ENCODE measurements around the gene ASPA.

Gene ASPA

GRCh38 chr17:3534881-3535252, 59.1 kb downstream of the ASPA start:
- DNase-seq (ENCODE audit: low spot score): no peak

- peak; percentile 28 for DNase-seq (ENCODE audit: low spot score)
Measured at GRCh38 chr17:3535253-3535995, 59.6 kb downstream of the ASPA start.

DNA sequence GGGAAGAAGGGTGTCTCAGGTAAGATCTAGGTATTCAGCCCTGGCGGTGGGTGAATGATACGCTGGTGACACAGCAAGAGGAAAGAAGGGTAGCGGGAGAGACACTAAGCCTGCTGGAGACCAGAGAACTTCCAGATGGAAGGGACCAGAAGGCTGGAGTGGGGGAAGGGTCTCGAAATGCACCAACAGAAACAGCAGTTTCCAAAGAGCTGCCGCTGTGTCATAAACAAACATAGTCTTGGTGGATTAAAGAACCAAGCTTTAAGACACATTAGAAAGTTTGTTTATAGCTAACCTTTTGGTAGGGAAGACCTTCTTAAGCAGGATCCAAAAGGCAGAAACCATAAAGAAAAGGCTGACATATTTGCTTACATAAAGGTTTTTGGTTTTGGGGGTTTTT, 60.9 kb downstream of the ASPA start:
- no peak for DNase-seq (ENCODE audit: low spot score)

GRCh38 chr17:3539881-3540540, 64.2 kb downstream of the ASPA start:
- no peak for DNase-seq (ENCODE audit: low spot score)

DNA sequence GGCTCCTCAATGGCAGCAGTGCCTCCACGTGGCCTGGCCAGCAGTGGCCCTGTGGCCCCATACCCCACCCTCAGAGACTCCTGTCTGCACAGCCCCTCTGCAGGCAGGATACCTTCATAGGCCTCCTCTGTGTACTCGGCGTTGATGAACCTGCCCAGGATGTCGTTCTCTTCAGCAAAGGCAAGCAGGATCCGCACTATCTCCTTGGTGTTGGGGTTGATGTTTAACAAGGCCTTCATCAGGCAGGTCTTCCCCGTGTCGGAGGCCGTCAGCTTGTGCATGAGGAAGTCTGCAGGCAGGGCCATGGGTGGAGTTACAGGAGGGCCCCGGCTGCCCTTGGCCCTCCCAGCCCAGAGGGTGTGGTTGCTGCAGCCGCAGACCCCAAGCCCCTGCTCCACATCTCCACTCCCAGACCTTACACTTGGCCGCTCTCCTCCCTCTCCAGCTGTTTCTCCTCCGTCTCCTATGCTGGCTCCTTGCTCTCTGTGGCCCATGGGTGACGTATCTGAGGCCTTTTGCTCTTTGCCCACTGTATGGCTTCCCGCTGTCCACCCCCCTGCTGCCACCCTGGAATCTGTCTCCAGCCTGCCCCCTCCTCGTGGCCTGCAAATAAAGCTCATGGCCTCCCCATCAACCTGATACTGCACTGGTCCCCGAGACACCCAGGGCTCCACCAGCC, 66.8 kb downstream of the ASPA start:
- no peak for DNase-seq (ENCODE audit: low spot score)

DNA sequence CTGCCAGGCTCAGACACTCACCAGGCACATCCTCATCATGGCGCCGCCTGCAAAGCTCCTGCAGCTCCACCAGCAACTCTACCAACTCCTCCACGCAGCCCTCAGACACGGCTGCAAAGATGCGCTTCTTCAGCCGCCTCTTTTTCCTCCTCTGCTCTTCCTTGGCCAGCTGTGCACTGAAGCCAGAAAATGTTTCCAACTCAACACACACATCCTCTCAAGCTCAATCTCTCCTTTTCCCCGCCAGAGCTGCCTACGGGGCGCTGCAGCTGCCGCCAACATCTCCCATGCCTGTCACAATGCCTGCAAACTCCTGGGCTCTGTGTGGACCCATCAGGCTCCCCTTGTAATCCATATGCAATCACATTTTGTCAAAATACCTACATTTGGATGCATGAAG, 67.7 kb downstream of the ASPA start:
- no peak for DNase-seq (ENCODE audit: low spot score)

- DNase-seq (ENCODE audit: low spot score): no peak
Measured at GRCh38 chr17:3544365-3544764, 68.6 kb downstream of the ASPA start.

GRCh38 chr17:3545151-3545550, 69.4 kb downstream of the ASPA start:
- DNase-seq (ENCODE audit: low spot score): no peak

- DNase-seq (ENCODE audit: low spot score): no peak
Measured at GRCh38 chr17:3546521-3546920, 70.7 kb downstream of the ASPA start.

- no peak for DNase-seq (ENCODE audit: low spot score)
Measured at GRCh38 chr17:3546997-3547396, 71.2 kb downstream of the ASPA start.

GRCh38 chr17:3547628-3548027, 71.8 kb downstream of the ASPA start:
- no peak for DNase-seq (ENCODE audit: low spot score)

- no peak for DNase-seq (ENCODE audit: low spot score)
Measured at GRCh38 chr17:3549610-3550162, 73.9 kb downstream of the ASPA start.

- no peak for DNase-seq (ENCODE audit: low spot score)
Measured at GRCh38 chr17:3551189-3551588, 75.4 kb downstream of the ASPA start.

DNA sequence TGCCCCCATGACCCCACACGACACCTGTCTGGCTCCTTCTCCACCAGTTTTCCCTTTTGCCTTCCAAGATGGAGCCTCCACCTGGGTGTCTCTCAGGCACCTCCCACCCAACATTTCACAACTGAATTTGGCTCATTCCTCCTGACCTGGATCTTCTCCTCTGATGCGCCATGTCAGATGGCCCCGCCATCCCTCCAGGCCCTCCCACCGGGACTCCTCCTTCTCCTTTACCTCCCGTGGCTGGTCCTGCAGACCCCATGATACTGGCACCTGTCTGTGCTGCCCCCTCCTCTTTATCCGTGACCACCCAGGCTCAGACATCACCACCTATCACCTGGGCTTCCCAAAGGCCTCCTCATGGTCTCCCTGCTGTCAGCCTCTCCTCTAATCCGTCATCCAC, 77.1 kb downstream of the ASPA start:
- no peak for DNase-seq (ENCODE audit: low spot score)
